Fibroblast of lung (primary cell): Measurements from ENCODE around the gene JAKMIP1. TPM values are rescaled to one million over a fixed set of nuclear protein-coding genes. Genes with fewer than 3 reads are reported as not detected.

ENCODE experiments used
- DNase-seq, 2 donors: peaks; one replicate each; pipeline versions ENCODE4 v3.0.0 to v3.0.0-alpha.2; 2010; ENCODE audit warnings: low read depth in 2 of 2
- H2AFZ ChIP-seq: 2 replicates; pipeline ENCODE4 v1.5.1; 2012; ENCODE audit warnings: low read length, control low read depth, inconsistent platforms
- H3K27ac ChIP-seq: 2 replicates; pipeline ENCODE4 v1.5.1; 2011; ENCODE audit warnings: low read length, control low read depth; ENCODE audit not compliant: insufficient read depth
- H3K27me3 ChIP-seq: 2 replicates; pipeline ENCODE4 v1.5.1; 2011; ENCODE audit warnings: mild to moderate bottlenecking, low read length; ENCODE audit not compliant: control insufficient read depth, insufficient read depth
- H3K36me3 ChIP-seq: 2 replicates; pipeline ENCODE4 v1.5.1; 2011; ENCODE audit warnings: low read length; ENCODE audit not compliant: control insufficient read depth, insufficient read depth
- H3K4me1 ChIP-seq: 2 replicates; pipeline ENCODE4 v1.5.1; 2011; ENCODE audit warnings: low read length; ENCODE audit not compliant: control insufficient read depth, insufficient read depth; ENCODE audit errors: extremely low read depth
- H3K4me2 ChIP-seq: 2 replicates; pipeline ENCODE4 v1.5.1; 2011; ENCODE audit warnings: low read length, control low read depth; ENCODE audit not compliant: insufficient read depth; ENCODE audit errors: extremely low read depth
- H3K4me3 ChIP-seq, 4 experiments: fragments of 200-600 bp in 1 of 4; sonication (generic) in 1 of 4; replicated peaks in 1 of 4; 2 replicates each; pipeline ENCODE4 v1.5.1; 2011 to 2016; ENCODE audit warnings: low read length in 4 of 4, low read depth in 3 of 4, mild to moderate bottlenecking in 3 of 4, control low read depth in 2 of 4, inconsistent platforms in 1 of 4, mixed read lengths in 1 of 4; ENCODE audit not compliant: insufficient read depth in 1 of 4; ENCODE audit errors: control extremely low read depth in 1 of 4
- H3K79me2 ChIP-seq: 2 replicates; pipeline ENCODE4 v1.5.1; 2012; ENCODE audit warnings: mild to moderate bottlenecking, low read length, inconsistent platforms; ENCODE audit not compliant: control insufficient read depth, insufficient read depth
- H3K9ac ChIP-seq: 2 replicates; pipeline ENCODE4 v1.5.1; 2011; ENCODE audit warnings: mild to moderate bottlenecking, low read length, control low read depth; ENCODE audit not compliant: insufficient read depth
- H3K9me3 ChIP-seq: 2 replicates; pipeline ENCODE4 v1.5.1; 2012; ENCODE audit warnings: low read depth, low read length; ENCODE audit not compliant: control insufficient read depth, insufficient read depth
- H4K20me1 ChIP-seq: 2 replicates; pipeline ENCODE4 v1.5.1; 2011; ENCODE audit warnings: low read length; ENCODE audit not compliant: control insufficient read depth, insufficient read depth; ENCODE audit errors: extremely low read depth
- EZH2 ChIP-seq: IDR thresholded peaks from 2 replicates; pipeline ENCODE4 v1.5.1; 2012; ENCODE audit warnings: low read length, control low read depth, mild to moderate bottlenecking; ENCODE audit errors: missing control alignments
- polyA plus RNA-seq, 2 donors: library from polyadenylated mRNA; depleted of rRNA in 1 of 2; stranded (reverse) in 1 of 2; unstranded in 1 of 2; fragments of >200 nt; gene quantifications; 2 replicates each; pipeline ENCODE4 v1.2.1, GENCODE V29; 2011 to 2012; ENCODE audit warnings: missing spikeins in 1 of 2
- total RNA-seq: library from RNA; depleted of rRNA; stranded (reverse); fragments of >200 nt; gene quantifications from 2 replicates; pipeline ENCODE4 v1.2.1, GENCODE V29; 2014
- TF ChIP-seq, protein P1 (sequence below), 2 donors: IDR thresholded peaks in 1 of 2; conservative IDR thresholded peaks in 1 of 2; 1 replicate in 1 of 2; 2 replicates in 1 of 2; pipeline ENCODE4 v1.5.1; 2011 to 2012; ENCODE audit warnings: low read length in 2 of 2, control low read depth in 1 of 2, inconsistent platforms in 1 of 2, low read depth in 1 of 2, mild to moderate bottlenecking in 1 of 2

Gene JAKMIP1
- total and polyA plus RNA-seq, 2 donors (not counting 1 experiment from before 2014, with no cell fraction given) = not detected

DNA sequence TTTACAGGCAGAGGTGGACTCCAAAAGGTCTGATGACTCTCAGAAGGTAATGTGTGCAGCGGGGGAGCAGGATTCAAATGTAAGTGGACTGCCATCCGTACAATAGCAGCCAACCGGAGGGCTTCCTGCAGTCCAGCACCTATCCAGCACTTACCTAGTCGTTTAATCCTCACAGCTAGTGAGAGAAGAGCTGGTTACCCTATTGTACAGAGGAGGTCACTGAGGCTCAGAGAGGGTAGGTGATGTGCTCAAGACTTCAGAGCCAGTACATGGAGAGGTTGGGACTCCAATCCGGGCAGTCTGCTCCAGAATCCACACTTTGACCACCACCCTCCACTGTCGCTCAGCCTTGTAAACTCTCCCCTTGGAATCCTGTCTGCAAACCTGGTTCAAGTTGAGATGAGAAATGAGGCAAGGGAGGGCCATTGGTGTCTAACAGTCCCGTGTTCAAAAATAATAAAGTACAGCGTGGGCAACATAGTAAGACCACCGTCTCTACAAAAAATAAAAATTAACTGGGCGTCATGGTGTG is 22.5 kb upstream of the JAKMIP1 start:
- no peak overlapping the region for H3K4me3 ChIP-seq
- no peak overlapping the region for H2AFZ ChIP-seq
- H3K27me3 ChIP-seq = no peaks in the 10 kb centered on the region
- H3K4me2 ChIP-seq = no peak overlapping the region
- H3K9me3 ChIP-seq = no peaks in the 10 kb centered on the region
- no peaks in the 10 kb centered on the region for H3K36me3 ChIP-seq
- no peaks in the 10 kb centered on the region for H4K20me1 ChIP-seq
- H3K9ac ChIP-seq = no peak overlapping the region
- H3K4me1 ChIP-seq = no peaks in the 10 kb centered on the region
- no peaks in the 10 kb centered on the region for H3K79me2 ChIP-seq
- TF ChIP-seq, protein P1, sequence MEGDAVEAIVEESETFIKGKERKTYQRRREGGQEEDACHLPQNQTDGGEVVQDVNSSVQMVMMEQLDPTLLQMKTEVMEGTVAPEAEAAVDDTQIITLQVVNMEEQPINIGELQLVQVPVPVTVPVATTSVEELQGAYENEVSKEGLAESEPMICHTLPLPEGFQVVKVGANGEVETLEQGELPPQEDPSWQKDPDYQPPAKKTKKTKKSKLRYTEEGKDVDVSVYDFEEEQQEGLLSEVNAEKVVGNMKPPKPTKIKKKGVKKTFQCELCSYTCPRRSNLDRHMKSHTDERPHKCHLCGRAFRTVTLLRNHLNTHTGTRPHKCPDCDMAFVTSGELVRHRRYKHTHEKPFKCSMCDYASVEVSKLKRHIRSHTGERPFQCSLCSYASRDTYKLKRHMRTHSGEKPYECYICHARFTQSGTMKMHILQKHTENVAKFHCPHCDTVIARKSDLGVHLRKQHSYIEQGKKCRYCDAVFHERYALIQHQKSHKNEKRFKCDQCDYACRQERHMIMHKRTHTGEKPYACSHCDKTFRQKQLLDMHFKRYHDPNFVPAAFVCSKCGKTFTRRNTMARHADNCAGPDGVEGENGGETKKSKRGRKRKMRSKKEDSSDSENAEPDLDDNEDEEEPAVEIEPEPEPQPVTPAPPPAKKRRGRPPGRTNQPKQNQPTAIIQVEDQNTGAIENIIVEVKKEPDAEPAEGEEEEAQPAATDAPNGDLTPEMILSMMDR (conservative IDR thresholded peaks at IDR 0.05 in 1 of 2, IDR thresholded peaks at IDR 0.05 in 1 of 2; ENCODE audit: low read depth in 1 of 2, low read length in 2 of 2) = no peak
- TF ChIP-seq EZH2 = no peak
- H3K27ac ChIP-seq = no peak overlapping the region
- peak in 1 of 2 donors; percentile 1 for DNase-seq

DNA sequence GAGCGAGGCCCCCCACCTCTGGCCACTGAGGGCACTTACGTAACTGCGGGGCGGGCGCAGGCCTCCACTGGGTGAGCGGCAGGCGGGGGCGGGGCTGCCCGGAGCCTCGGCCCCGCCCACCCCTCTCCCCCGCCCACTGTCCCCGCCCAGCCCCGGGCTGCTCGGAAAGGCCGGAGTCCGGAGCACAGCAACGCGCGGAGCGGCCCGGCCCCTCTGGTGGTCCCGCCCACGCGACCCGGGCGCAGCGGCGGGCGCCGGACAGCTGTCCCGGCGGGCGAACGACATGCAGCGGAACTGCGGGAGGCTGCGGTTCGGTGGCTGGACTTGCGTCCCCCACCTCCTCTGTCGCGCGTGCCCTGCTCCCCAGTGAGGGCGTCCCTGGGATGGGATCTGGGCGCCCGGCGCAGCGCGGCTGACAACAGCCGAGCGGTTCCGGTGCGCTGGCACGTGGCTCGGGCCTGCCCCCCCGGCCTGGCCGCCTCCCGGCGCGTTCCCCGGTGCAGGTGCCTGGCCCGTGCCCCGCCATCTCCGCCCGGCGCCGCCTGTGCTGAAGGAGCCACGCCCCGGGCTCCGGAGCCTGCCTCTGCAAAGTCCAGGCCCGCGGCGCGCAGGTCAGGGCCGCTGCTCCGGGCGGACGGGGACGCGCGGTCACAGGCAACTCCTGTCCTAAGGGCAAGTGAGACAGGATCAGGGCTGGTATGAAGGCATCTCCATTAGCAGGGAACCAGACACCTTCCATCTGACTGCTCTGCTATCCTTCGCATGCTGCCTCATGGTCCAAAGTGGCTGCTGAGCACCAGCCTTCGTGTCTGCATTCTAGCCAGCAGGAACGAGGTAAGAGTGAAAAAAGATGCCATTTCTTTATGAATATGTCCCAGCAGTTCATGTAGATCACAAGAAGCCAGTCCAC is 21.8 kb upstream of the JAKMIP1 start:
- no peak for TF ChIP-seq EZH2
- TF ChIP-seq, protein P1 (conservative IDR thresholded peaks at IDR 0.05 in 1 of 2, IDR thresholded peaks at IDR 0.05 in 1 of 2; ENCODE audit: low read depth in 1 of 2, low read length in 2 of 2) = no peak
- no peak overlapping the region for H3K27ac ChIP-seq
- H3K4me3 ChIP-seq = no peak overlapping the region
- no peaks in the 10 kb centered on the region for H3K36me3 ChIP-seq
- H3K4me2 ChIP-seq = no peak overlapping the region
- H3K4me1 ChIP-seq = no peaks in the 10 kb centered on the region
- H4K20me1 ChIP-seq = no peaks in the 10 kb centered on the region
- no peaks in the 10 kb centered on the region for H3K9me3 ChIP-seq
- no peak overlapping the region for H3K9ac ChIP-seq
- DNase-seq = peak in 1 of 2 donors; percentile 15
- no peak overlapping the region for H2AFZ ChIP-seq
- no peaks in the 10 kb centered on the region for H3K79me2 ChIP-seq
- no peaks in the 10 kb centered on the region for H3K27me3 ChIP-seq

GRCh38 chr4:6221301-6221850 is 21.0 kb upstream of the JAKMIP1 start:
- no peak for DNase-seq
- no peak overlapping the region for H3K4me2 ChIP-seq

More at GRCh38 chr4:6221301-6221850, 21.0 kb upstream of the JAKMIP1 start:
- Histone ChIP-seq H2AFZ (no peak overlapping the region), H3K79me2 (no peaks in the 10 kb centered on the region), H3K27me3 (no peaks in the 10 kb centered on the region), H3K4me3 (no peak overlapping the region), H4K20me1 (no peaks in the 10 kb centered on the region), H3K36me3 (no peaks in the 10 kb centered on the region), H3K4me1 (no peaks in the 10 kb centered on the region), H3K27ac (no peak overlapping the region), H3K9ac (no peak overlapping the region), H3K9me3 (no peaks in the 10 kb centered on the region)
- TF ChIP-seq, protein P1 (conservative IDR thresholded peaks at IDR 0.05 in 1 of 2, IDR thresholded peaks at IDR 0.05 in 1 of 2; ENCODE audit: low read depth in 1 of 2, low read length in 2 of 2) = no peak
- TF ChIP-seq EZH2 = no peak
